GM23338 (cell line): ENCODE measurements around the gene SSBP2. TPM values are rescaled to one million over a fixed set of nuclear protein-coding genes. Genes with fewer than 3 reads are reported as not detected.

Experiments used
- ATAC-seq: fragments of 200-7000 bp; cut with Tn5 transposase; 3 replicates; pipeline ENCODE4 v1.9.1; 2020
- DNase-seq: peaks from one replicate; pipeline ENCODE4 v3.0.0-alpha.2; 2015; ENCODE audit warnings: low spot score
- H2AFZ ChIP-seq: fragments of 200-600 bp; sonication (generic); 2 replicates; pipeline ENCODE4 v1.8.0; 2016; ENCODE audit warnings: antibody characterized with exemption, mild to moderate bottlenecking, moderate library complexity
- H3F3A ChIP-seq: fragments of 200-600 bp; sonication (generic); replicated peaks from 2 replicates; pipeline ENCODE4 v1.8.0; 2017; ENCODE audit warnings: antibody characterized with exemption, mixed run types, low read depth
- H3K27ac ChIP-seq: fragments of 200-600 bp; sonication (generic); 2 replicates; pipeline ENCODE4 v1.6.1; 2016; ENCODE audit warnings: low read depth
- H3K27me3 ChIP-seq: fragments of 200-600 bp; sonication (generic); 2 replicates; pipeline ENCODE4 v1.8.0; 2016; ENCODE audit warnings: mild to moderate bottlenecking, mixed run types, moderate library complexity; ENCODE audit not compliant: insufficient read depth
- H3K36me3 ChIP-seq: fragments of 200-600 bp; sonication (generic); 2 replicates; pipeline ENCODE4 v1.8.0; 2016; ENCODE audit warnings: mild to moderate bottlenecking; ENCODE audit not compliant: insufficient read depth
- H3K4me1 ChIP-seq: fragments of 200-600 bp; sonication (generic); 2 replicates; pipeline ENCODE4 v1.8.0; 2016; ENCODE audit warnings: mild to moderate bottlenecking, moderate library complexity; ENCODE audit not compliant: insufficient read depth
- H3K4me2 ChIP-seq: fragments of 200-600 bp; sonication (generic); 2 replicates; pipeline ENCODE4 v1.7.1; 2017; ENCODE audit warnings: mixed run types
- H3K4me3 ChIP-seq: fragments of 200-600 bp; sonication (generic); 2 replicates; pipeline ENCODE4 v1.6.1; 2016; ENCODE audit warnings: mixed run types
- H3K79me2 ChIP-seq: fragments of 200-600 bp; sonication (generic); replicated peaks from 2 replicates; pipeline ENCODE4 v1.8.0; 2017; ENCODE audit warnings: mild to moderate bottlenecking; ENCODE audit not compliant: insufficient read depth
- H3K9me2 ChIP-seq: fragments of 200-600 bp; sonication (generic); 2 replicates; pipeline ENCODE4 v1.8.0; 2017; ENCODE audit not compliant: insufficient read depth
- H4K20me1 ChIP-seq: fragments of 200-600 bp; sonication (generic); replicated peaks from 2 replicates; pipeline ENCODE4 v1.8.0; 2017; ENCODE audit warnings: mild to moderate bottlenecking; ENCODE audit not compliant: insufficient read depth
- H3K27ac Mint-ChIP-seq: 2 replicates; pipeline ENCODE4 v1.8.0; 2020; ENCODE audit warnings: inconsistent platforms, mild to moderate bottlenecking, moderate library complexity, mixed read lengths
- H3K27me3 Mint-ChIP-seq: 3 replicates; pipeline ENCODE4 v1.8.0; 2022; ENCODE audit warnings: low read depth, mild to moderate bottlenecking, moderate library complexity, mixed read lengths, inconsistent platforms; ENCODE audit not compliant: insufficient read depth, poor library complexity
- H3K36me3 Mint-ChIP-seq: 3 replicates; pipeline ENCODE4 v1.8.0; 2021; ENCODE audit warnings: low read depth, mild to moderate bottlenecking, inconsistent platforms, moderate library complexity, mixed read lengths
- H3K4me1 Mint-ChIP-seq: 3 replicates; pipeline ENCODE4 v1.8.0; 2020; ENCODE audit warnings: mild to moderate bottlenecking, inconsistent platforms, mixed read lengths
- H3K4me3 Mint-ChIP-seq: 3 replicates; pipeline ENCODE4 v1.8.0; 2021; ENCODE audit warnings: moderate library complexity, mild to moderate bottlenecking, inconsistent platforms, mixed read lengths
- H3K9me3 Mint-ChIP-seq: 3 replicates; pipeline ENCODE4 v1.8.0; 2020; ENCODE audit warnings: moderate library complexity, mild to moderate bottlenecking, inconsistent platforms, mixed read lengths
- CREB1 ChIP-seq: fragments of 250-450 bp; sonication (Bioruptor Pico); IDR thresholded peaks from 2 replicates; pipeline ENCODE4 v1.5.0; 2020; ENCODE audit warnings: low read depth, mild to moderate bottlenecking, moderate library complexity
- EZH2 ChIP-seq: fragments of 200-600 bp; sonication (generic); IDR thresholded peaks from one replicate; pipeline ENCODE4 v1.8.0; 2017; ENCODE audit warnings: antibody characterized with exemption, mild to moderate bottlenecking, low read depth; ENCODE audit not compliant: unreplicated experiment
- JUNB ChIP-seq: IDR thresholded peaks from one replicate; pipeline ENCODE4 v1.6.1; 2016; ENCODE audit warnings: antibody characterized with exemption; ENCODE audit not compliant: unreplicated experiment
- POLR2AphosphoS5 ChIP-seq: IDR thresholded peaks from 2 replicates; pipeline ENCODE4 v1.6.1; 2016; ENCODE audit warnings: antibody characterized with exemption, low read depth
- STAT1 ChIP-seq: IDR thresholded peaks from one replicate; pipeline ENCODE4 v1.6.1; 2016; ENCODE audit warnings: antibody characterized with exemption; ENCODE audit not compliant: unreplicated experiment
- ZNF331 ChIP-seq: fragments of 250-450 bp; sonication (Bioruptor Pico); IDR thresholded peaks from 2 replicates; pipeline ENCODE4 v1.5.0; 2020; ENCODE audit warnings: low read depth, mild to moderate bottlenecking, moderate library complexity
- polyA plus RNA-seq: library from polyadenylated mRNA; unstranded; fragments of >200 nt; fragmentation: Nextera tagmentation; extraction: Ambion mirVana; gene quantifications from 2 replicates; pipeline ENCODE4 v1.2.1, GENCODE V29; 2016
- total RNA-seq: library from RNA; depleted of rRNA; stranded (reverse); fragments of >200 nt; shearing (Covaris generic); gene quantifications from 2 replicates; pipeline ENCODE4 v1.2.3, GENCODE V29; 2014
- TF ChIP-seq, protein P1 (sequence below), 2 experiments: fragments of 200-600 bp in 1 of 2; sonication (generic) in 1 of 2; conservative IDR thresholded peaks; 2 replicates each; pipeline versions ENCODE4 v1.5.1 to v1.6.1; 2016 to 2017; ENCODE audit warnings: antibody characterized with exemption in 2 of 2, low read depth in 2 of 2, mild to moderate bottlenecking in 2 of 2, moderate library complexity in 1 of 2
- TF ChIP-seq, protein P2 (sequence below): IDR thresholded peaks from 2 replicates; pipeline ENCODE4 v1.6.1; 2016; ENCODE audit warnings: antibody characterized with exemption
- TF ChIP-seq, protein P3 (sequence below): IDR thresholded peaks from one replicate; pipeline ENCODE4 v1.6.1; 2018; ENCODE audit warnings: antibody characterized with exemption; ENCODE audit not compliant: unreplicated experiment

The SSBP2 gene
- total and polyA plus RNA-seq, 2 experiments from 2014 or later: 21.5 to 24.7 TPM

DNA sequence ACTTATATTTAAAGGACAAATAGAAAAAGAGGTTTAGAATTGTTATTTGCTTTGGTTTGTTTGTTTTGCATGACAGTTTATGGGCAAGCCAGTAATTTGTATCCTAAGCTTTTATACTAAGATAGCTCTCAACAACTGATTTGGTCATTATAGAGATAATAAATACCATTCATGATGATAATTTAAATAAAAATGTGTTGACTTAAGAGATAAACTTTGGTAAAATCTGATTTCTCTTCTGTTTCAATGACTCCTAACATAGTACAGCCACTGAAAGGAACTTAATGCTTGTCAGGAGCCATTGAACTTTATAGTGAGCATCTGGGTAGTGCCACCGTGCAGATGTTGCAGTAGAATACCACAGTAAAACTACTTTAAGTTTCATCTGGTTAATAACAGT lies 196.2 kb downstream of the SSBP2 start (continued):
- TF ChIP-seq CREB1 (CRISPR knock-in tag): no peak
- TF ChIP-seq, protein P1, sequence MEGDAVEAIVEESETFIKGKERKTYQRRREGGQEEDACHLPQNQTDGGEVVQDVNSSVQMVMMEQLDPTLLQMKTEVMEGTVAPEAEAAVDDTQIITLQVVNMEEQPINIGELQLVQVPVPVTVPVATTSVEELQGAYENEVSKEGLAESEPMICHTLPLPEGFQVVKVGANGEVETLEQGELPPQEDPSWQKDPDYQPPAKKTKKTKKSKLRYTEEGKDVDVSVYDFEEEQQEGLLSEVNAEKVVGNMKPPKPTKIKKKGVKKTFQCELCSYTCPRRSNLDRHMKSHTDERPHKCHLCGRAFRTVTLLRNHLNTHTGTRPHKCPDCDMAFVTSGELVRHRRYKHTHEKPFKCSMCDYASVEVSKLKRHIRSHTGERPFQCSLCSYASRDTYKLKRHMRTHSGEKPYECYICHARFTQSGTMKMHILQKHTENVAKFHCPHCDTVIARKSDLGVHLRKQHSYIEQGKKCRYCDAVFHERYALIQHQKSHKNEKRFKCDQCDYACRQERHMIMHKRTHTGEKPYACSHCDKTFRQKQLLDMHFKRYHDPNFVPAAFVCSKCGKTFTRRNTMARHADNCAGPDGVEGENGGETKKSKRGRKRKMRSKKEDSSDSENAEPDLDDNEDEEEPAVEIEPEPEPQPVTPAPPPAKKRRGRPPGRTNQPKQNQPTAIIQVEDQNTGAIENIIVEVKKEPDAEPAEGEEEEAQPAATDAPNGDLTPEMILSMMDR (conservative IDR thresholded peaks at IDR 0.05; ENCODE audit: low read depth in 2 of 2): no peak
- TF ChIP-seq JUNB: no peak
- TF ChIP-seq STAT1: no peak
- TF ChIP-seq, protein P2, sequence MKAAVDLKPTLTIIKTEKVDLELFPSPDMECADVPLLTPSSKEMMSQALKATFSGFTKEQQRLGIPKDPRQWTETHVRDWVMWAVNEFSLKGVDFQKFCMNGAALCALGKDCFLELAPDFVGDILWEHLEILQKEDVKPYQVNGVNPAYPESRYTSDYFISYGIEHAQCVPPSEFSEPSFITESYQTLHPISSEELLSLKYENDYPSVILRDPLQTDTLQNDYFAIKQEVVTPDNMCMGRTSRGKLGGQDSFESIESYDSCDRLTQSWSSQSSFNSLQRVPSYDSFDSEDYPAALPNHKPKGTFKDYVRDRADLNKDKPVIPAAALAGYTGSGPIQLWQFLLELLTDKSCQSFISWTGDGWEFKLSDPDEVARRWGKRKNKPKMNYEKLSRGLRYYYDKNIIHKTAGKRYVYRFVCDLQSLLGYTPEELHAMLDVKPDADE: no peak

DNA sequence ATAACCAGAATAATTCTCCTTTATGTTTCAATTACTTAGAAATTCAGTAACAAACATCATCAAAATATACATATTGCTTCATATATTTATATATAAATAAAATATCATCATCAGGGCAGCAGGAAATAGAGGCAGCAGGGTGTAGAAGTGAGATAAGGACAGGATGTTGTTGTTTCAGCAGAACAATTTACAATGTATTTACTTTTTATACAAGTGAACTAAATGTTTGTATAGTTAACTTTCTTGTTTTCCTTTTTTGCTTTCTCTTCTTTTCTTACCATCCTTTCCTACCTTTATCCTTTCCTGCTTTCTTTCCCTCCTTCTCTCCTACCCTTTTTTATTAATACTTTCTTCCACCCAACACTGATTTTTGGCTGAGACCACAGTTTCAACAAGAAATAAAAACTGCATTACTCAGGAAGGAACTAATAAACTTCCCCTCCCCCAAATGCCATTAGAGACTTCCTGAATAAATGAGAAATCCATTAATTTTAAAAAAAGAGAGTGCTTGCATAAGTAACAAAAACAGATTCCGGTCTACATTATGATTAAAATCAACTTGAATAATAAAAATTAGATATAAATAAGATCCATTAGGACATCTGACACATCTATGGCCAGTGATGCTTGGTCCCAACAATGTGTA lies 197.2 kb downstream of the SSBP2 start:
- Histone ChIP-seq H3K27ac (no peak overlapping the region), H3K9me2 (no peaks in the 10 kb centered on the region), H3K4me1 (0 out of 2 replicates have a peak, but pooled peaks cover 6% of the 10 kb centered on the region), H4K20me1 (no peaks in the 10 kb centered on the region), H3K36me3 (no peaks in the 10 kb centered on the region), H3K79me2 (no peaks in the 10 kb centered on the region), H3K4me2 (no peak overlapping the region), H2AFZ (no peak overlapping the region), H3F3A (no peaks in the 10 kb centered on the region), H3K27me3 (no peaks in the 10 kb centered on the region), H3K4me3 (no peak overlapping the region)
- H3K27ac Mint-ChIP-seq: peak overlapping the region; percentile 84
- H3K4me3 Mint-ChIP-seq: no peak overlapping the region
- no peaks in the 10 kb centered on the region for H3K27me3 Mint-ChIP-seq
- H3K9me3 Mint-ChIP-seq: no peaks in the 10 kb centered on the region
- DNase-seq (no peak), ATAC-seq (no peak)
- H3K4me1 Mint-ChIP-seq: peaks cover 8% of the 10 kb centered on the region
- no peaks in the 10 kb centered on the region for H3K36me3 Mint-ChIP-seq
- TF ChIP-seq POLR2AphosphoS5 (no peak), ZNF331 (CRISPR knock-in tag) (no peak), EZH2 (no peak)
- TF ChIP-seq, protein P1 (conservative IDR thresholded peaks at IDR 0.05; ENCODE audit: low read depth in 2 of 2): no peak
- TF ChIP-seq, protein P3, sequence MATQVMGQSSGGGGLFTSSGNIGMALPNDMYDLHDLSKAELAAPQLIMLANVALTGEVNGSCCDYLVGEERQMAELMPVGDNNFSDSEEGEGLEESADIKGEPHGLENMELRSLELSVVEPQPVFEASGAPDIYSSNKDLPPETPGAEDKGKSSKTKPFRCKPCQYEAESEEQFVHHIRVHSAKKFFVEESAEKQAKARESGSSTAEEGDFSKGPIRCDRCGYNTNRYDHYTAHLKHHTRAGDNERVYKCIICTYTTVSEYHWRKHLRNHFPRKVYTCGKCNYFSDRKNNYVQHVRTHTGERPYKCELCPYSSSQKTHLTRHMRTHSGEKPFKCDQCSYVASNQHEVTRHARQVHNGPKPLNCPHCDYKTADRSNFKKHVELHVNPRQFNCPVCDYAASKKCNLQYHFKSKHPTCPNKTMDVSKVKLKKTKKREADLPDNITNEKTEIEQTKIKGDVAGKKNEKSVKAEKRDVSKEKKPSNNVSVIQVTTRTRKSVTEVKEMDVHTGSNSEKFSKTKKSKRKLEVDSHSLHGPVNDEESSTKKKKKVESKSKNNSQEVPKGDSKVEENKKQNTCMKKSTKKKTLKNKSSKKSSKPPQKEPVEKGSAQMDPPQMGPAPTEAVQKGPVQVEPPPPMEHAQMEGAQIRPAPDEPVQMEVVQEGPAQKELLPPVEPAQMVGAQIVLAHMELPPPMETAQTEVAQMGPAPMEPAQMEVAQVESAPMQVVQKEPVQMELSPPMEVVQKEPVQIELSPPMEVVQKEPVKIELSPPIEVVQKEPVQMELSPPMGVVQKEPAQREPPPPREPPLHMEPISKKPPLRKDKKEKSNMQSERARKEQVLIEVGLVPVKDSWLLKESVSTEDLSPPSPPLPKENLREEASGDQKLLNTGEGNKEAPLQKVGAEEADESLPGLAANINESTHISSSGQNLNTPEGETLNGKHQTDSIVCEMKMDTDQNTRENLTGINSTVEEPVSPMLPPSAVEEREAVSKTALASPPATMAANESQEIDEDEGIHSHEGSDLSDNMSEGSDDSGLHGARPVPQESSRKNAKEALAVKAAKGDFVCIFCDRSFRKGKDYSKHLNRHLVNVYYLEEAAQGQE: no peak
